Chondrocyte (in vitro differentiated cells): ENCODE results near the gene NF1. TPM values are rescaled to one million over a fixed set of nuclear protein-coding genes. Genes with fewer than 3 reads are reported as not detected.
"Not testable (repeated sequence)": the region's sequence is repeated elsewhere in the genome, so short reads cannot be mapped to it uniquely, and the experiment has no call there.

Experiments
- DNase-seq: peaks from one replicate; pipeline ENCODE4 v3.0.0; 2021; ENCODE audit warnings: mixed read lengths, low spot score
- H3K27ac Mint-ChIP-seq: one replicate; pipeline ENCODE4 v1.8.0; 2021; ENCODE audit warnings: mild to moderate bottlenecking, moderate library complexity, mixed read lengths; ENCODE audit not compliant: unreplicated experiment
- H3K27me3 Mint-ChIP-seq: 2 replicates; pipeline ENCODE4 v1.8.0; 2021; ENCODE audit warnings: low read depth, mixed read lengths
- H3K36me3 Mint-ChIP-seq: 2 replicates; pipeline ENCODE4 v1.8.0; 2021; ENCODE audit warnings: low read depth, mixed read lengths
- H3K4me1 Mint-ChIP-seq: 2 replicates; pipeline ENCODE4 v1.8.0; 2021; ENCODE audit warnings: low read depth, mild to moderate bottlenecking, mixed read lengths
- H3K4me3 Mint-ChIP-seq: one replicate; pipeline ENCODE4 v1.8.0; 2021; ENCODE audit warnings: mild to moderate bottlenecking, moderate library complexity, mixed read lengths; ENCODE audit not compliant: unreplicated experiment
- H3K9me3 Mint-ChIP-seq: 2 replicates; pipeline ENCODE4 v1.8.0; 2021; ENCODE audit warnings: low read depth, mixed read lengths
- total RNA-seq: library from RNA; stranded (reverse); gene quantifications from 3 replicates; pipeline ENCODE4 v1.2.1, GENCODE V29; 2021
- TF ChIP-seq, protein P1 (sequence below): fragments of 200-600 bp; sonication (generic); IDR thresholded peaks from 2 replicates; pipeline ENCODE4 v1.5.0; 2021; ENCODE audit warnings: antibody characterized with exemption, mild to moderate bottlenecking, moderate library complexity

NF1 gene
- total RNA-seq, 1 donor from 2014 or later = 48.2 TPM

DNA sequence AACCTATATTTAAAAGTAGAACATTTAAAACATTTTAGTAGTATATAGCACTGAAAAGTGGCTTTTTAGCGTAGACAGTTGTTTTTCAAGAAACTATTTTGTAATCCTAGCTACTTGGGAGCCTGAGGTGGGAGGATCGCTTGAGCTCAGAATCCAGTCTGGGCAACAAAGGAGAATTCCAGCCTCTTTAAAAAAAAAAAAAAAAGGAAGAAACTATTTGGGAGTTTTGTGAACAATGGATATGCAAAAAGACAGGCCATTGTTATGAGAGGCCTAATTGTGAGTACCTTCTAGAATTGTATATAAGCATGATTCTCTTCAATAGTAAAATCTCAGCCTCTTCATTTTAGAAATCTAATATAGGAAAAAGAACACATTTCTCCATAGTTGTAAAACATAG, 184.6 kb downstream of the NF1 start:
- TF ChIP-seq, protein P1, sequence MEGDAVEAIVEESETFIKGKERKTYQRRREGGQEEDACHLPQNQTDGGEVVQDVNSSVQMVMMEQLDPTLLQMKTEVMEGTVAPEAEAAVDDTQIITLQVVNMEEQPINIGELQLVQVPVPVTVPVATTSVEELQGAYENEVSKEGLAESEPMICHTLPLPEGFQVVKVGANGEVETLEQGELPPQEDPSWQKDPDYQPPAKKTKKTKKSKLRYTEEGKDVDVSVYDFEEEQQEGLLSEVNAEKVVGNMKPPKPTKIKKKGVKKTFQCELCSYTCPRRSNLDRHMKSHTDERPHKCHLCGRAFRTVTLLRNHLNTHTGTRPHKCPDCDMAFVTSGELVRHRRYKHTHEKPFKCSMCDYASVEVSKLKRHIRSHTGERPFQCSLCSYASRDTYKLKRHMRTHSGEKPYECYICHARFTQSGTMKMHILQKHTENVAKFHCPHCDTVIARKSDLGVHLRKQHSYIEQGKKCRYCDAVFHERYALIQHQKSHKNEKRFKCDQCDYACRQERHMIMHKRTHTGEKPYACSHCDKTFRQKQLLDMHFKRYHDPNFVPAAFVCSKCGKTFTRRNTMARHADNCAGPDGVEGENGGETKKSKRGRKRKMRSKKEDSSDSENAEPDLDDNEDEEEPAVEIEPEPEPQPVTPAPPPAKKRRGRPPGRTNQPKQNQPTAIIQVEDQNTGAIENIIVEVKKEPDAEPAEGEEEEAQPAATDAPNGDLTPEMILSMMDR = no peak
- no peak overlapping the region for H3K27ac Mint-ChIP-seq
- peaks cover 3% of the 10 kb centered on the region for H3K4me1 Mint-ChIP-seq
- H3K36me3 Mint-ChIP-seq = peaks cover 24% of the 10 kb centered on the region
- H3K9me3 Mint-ChIP-seq = no peaks in the 10 kb centered on the region
- no peak for DNase-seq
- no peaks in the 10 kb centered on the region for H3K27me3 Mint-ChIP-seq
- H3K4me3 Mint-ChIP-seq = no peak overlapping the region

- TF ChIP-seq, protein P1 = no peak
- Mint-ChIP-seq H3K27ac (no peak overlapping the region), H3K4me3 (no peak overlapping the region), H3K36me3 (peaks cover 17% of the 10 kb centered on the region), H3K9me3 (no peaks in the 10 kb centered on the region), H3K27me3 (no peaks in the 10 kb centered on the region), H3K4me1 (no peaks in the 10 kb centered on the region)
- DNase-seq = no peak
Measured at GRCh38 chr17:31281061-31281460, 186.3 kb downstream of the NF1 start.

GRCh38 chr17:31283841-31284240, 189.1 kb downstream of the NF1 start:
- Mint-ChIP-seq H3K27me3 (no peaks in the 10 kb centered on the region), H3K9me3 (no peaks in the 10 kb centered on the region), H3K4me1 (no peaks in the 10 kb centered on the region), H3K36me3 (peaks cover 5% of the 10 kb centered on the region), H3K27ac (no peak overlapping the region), H3K4me3 (no peak overlapping the region)
- no peak for DNase-seq
- TF ChIP-seq, protein P1 = no peak

DNA sequence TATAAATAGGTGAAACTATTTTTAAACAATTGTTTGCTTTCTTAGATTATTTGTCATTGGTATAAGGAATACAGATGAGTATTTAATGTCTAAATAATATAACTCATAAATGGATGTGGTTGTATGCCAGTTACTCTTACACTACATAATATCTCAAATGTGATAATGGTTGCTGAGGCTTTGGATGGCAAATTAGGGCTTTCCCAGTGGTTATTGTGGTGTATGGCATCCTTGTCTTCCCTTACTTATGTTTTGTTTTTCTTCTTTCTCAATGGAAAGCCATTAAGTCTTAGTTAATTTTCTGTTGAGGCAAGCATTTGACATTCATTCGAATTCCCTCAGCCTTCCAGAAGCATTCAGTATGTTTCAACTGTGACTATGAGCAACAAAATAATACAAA, 191.8 kb downstream of the NF1 start:
- Mint-ChIP-seq H3K36me3 (peaks cover 2% of the 10 kb centered on the region), H3K9me3 (no peaks in the 10 kb centered on the region), H3K27ac (no peak overlapping the region), H3K4me3 (no peak overlapping the region), H3K4me1 (peaks cover 11% of the 10 kb centered on the region), H3K27me3 (no peaks in the 10 kb centered on the region)
- no peak for DNase-seq
- TF ChIP-seq, protein P1 = no peak

GRCh38 chr17:31287932-31288331, 193.2 kb downstream of the NF1 start:
- DNase-seq, H3K4me3 Mint-ChIP-seq, H3K9me3 Mint-ChIP-seq, H3K27ac Mint-ChIP-seq, H3K27me3 Mint-ChIP-seq, H3K36me3 Mint-ChIP-seq: not testable (repeated sequence)
- peaks cover 14% of the 10 kb centered on the region for H3K4me1 Mint-ChIP-seq

- Mint-ChIP-seq H3K9me3 (no peaks in the 10 kb centered on the region), H3K27me3 (no peaks in the 10 kb centered on the region), H3K4me1 (peaks cover 22% of the 10 kb centered on the region), H3K36me3 (peaks cover 1% of the 10 kb centered on the region), H3K27ac (no peak overlapping the region), H3K4me3 (no peak overlapping the region)
- no peak for DNase-seq
- TF ChIP-seq, protein P1 = no peak
Measured at GRCh38 chr17:31289790-31290189, 195.0 kb downstream of the NF1 start.
